Testis (tissue), 2 donors: Measurements from ENCODE around the gene FXYD4.

Source experiments
- POLR2A ChIP-seq: fragments of 450-650 bp; IDR thresholded peaks from one replicate; pipeline ENCODE4 v1.6.1; 2017; ENCODE audit warnings: antibody characterized with exemption, mild to moderate bottlenecking, moderate library complexity
- TF ChIP-seq, protein P1 (sequence below), 3 experiments: fragments of 450-650 bp in 2 of 3; fragments of 200-600 bp in 1 of 3; sonication (generic) in 1 of 3; IDR thresholded peaks; one replicate each; pipeline ENCODE4 v1.5.1; 2016 to 2019; ENCODE audit warnings: antibody characterized with exemption in 3 of 3, mild to moderate bottlenecking in 2 of 3, moderate library complexity in 1 of 3

GRCh38 chr10:43336061-43336460 lies 35.4 kb upstream of the FXYD4 start:
- TF ChIP-seq, protein P1, sequence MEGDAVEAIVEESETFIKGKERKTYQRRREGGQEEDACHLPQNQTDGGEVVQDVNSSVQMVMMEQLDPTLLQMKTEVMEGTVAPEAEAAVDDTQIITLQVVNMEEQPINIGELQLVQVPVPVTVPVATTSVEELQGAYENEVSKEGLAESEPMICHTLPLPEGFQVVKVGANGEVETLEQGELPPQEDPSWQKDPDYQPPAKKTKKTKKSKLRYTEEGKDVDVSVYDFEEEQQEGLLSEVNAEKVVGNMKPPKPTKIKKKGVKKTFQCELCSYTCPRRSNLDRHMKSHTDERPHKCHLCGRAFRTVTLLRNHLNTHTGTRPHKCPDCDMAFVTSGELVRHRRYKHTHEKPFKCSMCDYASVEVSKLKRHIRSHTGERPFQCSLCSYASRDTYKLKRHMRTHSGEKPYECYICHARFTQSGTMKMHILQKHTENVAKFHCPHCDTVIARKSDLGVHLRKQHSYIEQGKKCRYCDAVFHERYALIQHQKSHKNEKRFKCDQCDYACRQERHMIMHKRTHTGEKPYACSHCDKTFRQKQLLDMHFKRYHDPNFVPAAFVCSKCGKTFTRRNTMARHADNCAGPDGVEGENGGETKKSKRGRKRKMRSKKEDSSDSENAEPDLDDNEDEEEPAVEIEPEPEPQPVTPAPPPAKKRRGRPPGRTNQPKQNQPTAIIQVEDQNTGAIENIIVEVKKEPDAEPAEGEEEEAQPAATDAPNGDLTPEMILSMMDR (IDR thresholded peaks at IDR 0.05): no peak
- no peak for TF ChIP-seq POLR2A
